ENCODE measurements around the gene SIX3.

Gene SIX3

GRCh38 chr2:44959855-44960254 is 18.4 kb downstream of the SIX3 start:
- DNase-seq = no peak

GRCh38 chr2:44960871-44961270 is 19.4 kb downstream of the SIX3 start:
- no peak for DNase-seq

GRCh38 chr2:44962176-44962695 is 20.7 kb downstream of the SIX3 start:
- no peak for DNase-seq

- DNase-seq = no peak
Observed at GRCh38 chr2:44964752-44965236, 23.3 kb downstream of the SIX3 start.

- DNase-seq = no peak
Observed at GRCh38 chr2:44965684-44966083, 24.2 kb downstream of the SIX3 start.

- DNase-seq = no peak
Observed at GRCh38 chr2:44967056-44967455, 25.6 kb downstream of the SIX3 start.

- DNase-seq = no peak
Observed at GRCh38 chr2:44967727-44968432, 26.4 kb downstream of the SIX3 start.

GRCh38 chr2:44969936-44970335 is 28.4 kb downstream of the SIX3 start:
- no peak for DNase-seq

GRCh38 chr2:44970846-44971450 is 29.4 kb downstream of the SIX3 start:
- DNase-seq = no peak

- DNase-seq = no peak
Observed at GRCh38 chr2:44972771-44973535, 31.5 kb downstream of the SIX3 start.

- DNase-seq = no peak
Observed at GRCh38 chr2:44974064-44974715, 32.7 kb downstream of the SIX3 start.

- no peak for DNase-seq
Observed at GRCh38 chr2:44975571-44976450, 34.3 kb downstream of the SIX3 start.

- DNase-seq = no peak
Observed at GRCh38 chr2:44979581-44979980, 38.1 kb downstream of the SIX3 start.

- DNase-seq = no peak
Observed at GRCh38 chr2:44980751-44981713, 39.5 kb downstream of the SIX3 start.

- DNase-seq = peak; percentile 87
Observed at GRCh38 chr2:44981714-44982108, 40.2 kb downstream of the SIX3 start.

GRCh38 chr2:44983836-44984604 is 42.5 kb downstream of the SIX3 start:
- no peak for DNase-seq

- no peak for DNase-seq
Observed at GRCh38 chr2:44989176-44989575, 47.7 kb downstream of the SIX3 start.

GRCh38 chr2:44994377-44994776 is 52.9 kb downstream of the SIX3 start:
- no peak for DNase-seq

All from right forelimb (tissue), 1 donor.